MCF 10A (cell line): ENCODE results near the gene NADK2. TPM values are rescaled to one million over a fixed set of nuclear protein-coding genes. Genes with fewer than 3 reads are reported as not detected.

Experiments
- BruUV-seq: library from RNA; stranded (reverse); fragments of 400-500 nt; replicated peaks from 2 replicates; lab custom pipeline; 2021; lab: Mats Ljungman, UMichigan
- CTCF ChIA-PET: fragments of 300-600 bp; sonication (Branson Sonifier 250); formaldehyde crosslinking; extraction: SDS; loops from one replicate; lab custom pipeline; 2021; ENCODE audit warnings: antibody characterized with exemption, inconsistent platforms; lab: Yijun Ruan, JAX
- POLR2A ChIA-PET: fragments of 300-600, 350-650 bp; sonication (Branson Sonifier 250); formaldehyde crosslinking; extraction: SDS; loops from one replicate; lab custom pipeline; 2020; ENCODE audit warnings: antibody characterized with exemption, inconsistent platforms; lab: Yijun Ruan, JAX
- DNase-seq: peaks from one replicate; pipeline ENCODE4 v3.0.0-alpha.2; 2018; ENCODE audit not compliant: unreplicated experiment
- H3K27ac Mint-ChIP-seq: one replicate; pipeline ENCODE4 v1.8.0; 2022; ENCODE audit warnings: mild to moderate bottlenecking, low read depth, mixed read lengths; ENCODE audit not compliant: unreplicated experiment
- H3K27me3 Mint-ChIP-seq: one replicate; pipeline ENCODE4 v1.8.0; 2022; ENCODE audit warnings: mixed read lengths; ENCODE audit not compliant: insufficient read depth, unreplicated experiment
- H3K36me3 Mint-ChIP-seq: one replicate; pipeline ENCODE4 v1.8.0; 2022; ENCODE audit warnings: mild to moderate bottlenecking, moderate library complexity, mixed read lengths; ENCODE audit not compliant: insufficient read depth, unreplicated experiment
- H3K4me1 Mint-ChIP-seq: one replicate; pipeline ENCODE4 v1.8.0; 2022; ENCODE audit warnings: mixed read lengths; ENCODE audit not compliant: insufficient read depth, unreplicated experiment
- H3K4me3 Mint-ChIP-seq: one replicate; pipeline ENCODE4 v1.8.0; 2022; ENCODE audit warnings: mild to moderate bottlenecking, moderate library complexity, mixed read lengths; ENCODE audit not compliant: unreplicated experiment
- H3K9me3 Mint-ChIP-seq: one replicate; pipeline ENCODE4 v1.8.0; 2022; ENCODE audit warnings: mixed read lengths; ENCODE audit not compliant: unreplicated experiment
- CTCF ChIP-seq: fragments of 200-600 bp; IDR thresholded peaks from one replicate; pipeline ENCODE4 v1.8.0; 2022; ENCODE audit warnings: antibody characterized with exemption, mild to moderate bottlenecking; ENCODE audit not compliant: unreplicated experiment
- intact Hi-C: fragments of 100-400 bp; cut with micrococcal nuclease; formaldehyde crosslinking; loops from 2 replicates; pipeline ENCODE4 v1.14.1; 2022
- total RNA-seq: library from RNA; stranded (reverse); gene quantifications from 2 replicates; pipeline ENCODE4 v1.2.3, GENCODE V29; 2022

Gene NADK2
- total RNA-seq, 1 experiment from 2014 or later = 37.1 TPM

DNA sequence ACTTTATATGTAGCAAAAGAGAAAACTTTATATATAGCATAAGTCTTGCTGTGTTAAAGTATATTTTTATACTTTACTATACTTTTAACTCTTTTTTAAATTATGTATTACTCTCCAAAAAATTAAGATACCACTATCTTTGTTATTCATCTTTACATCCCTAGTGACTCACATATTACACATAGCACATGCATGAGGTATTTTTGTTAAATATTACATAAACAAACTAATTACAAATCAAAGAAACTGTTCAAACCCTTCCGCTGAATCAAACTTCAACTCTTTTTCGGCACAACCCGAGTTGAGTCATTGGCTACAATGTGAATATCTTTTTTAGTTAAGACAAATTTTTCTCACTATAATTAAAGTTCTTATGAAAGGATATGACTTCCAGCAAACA lies 32.1 kb downstream of the NADK2 start:
- Mint-ChIP-seq H3K4me3 (no peak overlapping the region), H3K4me1 (no peaks in the 10 kb centered on the region), H3K9me3 (no peaks in the 10 kb centered on the region), H3K27me3 (no peaks in the 10 kb centered on the region), H3K27ac (no peak overlapping the region), H3K36me3 (peaks cover 44% of the 10 kb centered on the region)
- no TSS peak for BruUV-seq
- peak; percentile 22 for DNase-seq
- ChIA-PET POLR2A (interaction anchor here (0.7 to 1.3 kb wide), 3 partner anchors 27 to 396 kb away, joined by 3 to 4 read pairs (median 3); no protein-coding TSS in a partner anchor), CTCF (no interaction called here)
- no peak for TF ChIP-seq CTCF
- intact Hi-C loops = no loop called here

DNA sequence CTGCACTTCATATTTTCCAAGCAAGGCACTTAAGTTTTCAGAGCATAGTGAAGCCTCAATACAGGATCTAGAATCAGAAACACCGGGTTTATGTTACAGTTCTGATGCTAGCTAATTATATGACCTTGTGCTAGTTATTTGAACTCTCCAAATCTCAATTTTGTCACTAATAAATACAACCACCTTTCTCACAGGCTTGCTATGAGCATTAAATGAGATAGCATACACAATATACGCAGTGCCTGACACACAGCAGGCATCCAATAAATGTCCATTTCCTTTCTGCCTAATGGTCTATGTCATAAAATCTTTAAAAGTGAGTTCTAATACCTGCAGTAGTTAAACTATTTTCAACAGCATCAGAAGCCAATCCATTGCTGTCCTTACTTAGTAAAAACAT lies 32.9 kb downstream of the NADK2 start:
- TF ChIP-seq CTCF = no peak
- H3K27ac Mint-ChIP-seq = peak overlapping the region; percentile 14
- peaks cover 42% of the 10 kb centered on the region for H3K36me3 Mint-ChIP-seq
- CTCF ChIA-PET = no interaction called here
- POLR2A ChIA-PET = interaction anchor here (0.6 to 0.7 kb wide), 2 partner anchors 30 to 31 kb away, joined by 3 read pairs; no protein-coding TSS in a partner anchor
- H3K4me3 Mint-ChIP-seq = no peak overlapping the region
- no peak for DNase-seq
- intact Hi-C loops = no loop called here
- BruUV-seq = no TSS peak
- no peaks in the 10 kb centered on the region for H3K4me1 Mint-ChIP-seq
- H3K27me3 Mint-ChIP-seq = no peaks in the 10 kb centered on the region
- no peaks in the 10 kb centered on the region for H3K9me3 Mint-ChIP-seq

GRCh38 chr5:36206913-36207312 lies 34.8 kb downstream of the NADK2 start:
- no peaks in the 10 kb centered on the region for H3K9me3 Mint-ChIP-seq
- intact Hi-C loops = no loop called here
- BruUV-seq = no TSS peak
- peaks cover 27% of the 10 kb centered on the region for H3K36me3 Mint-ChIP-seq
- no peaks in the 10 kb centered on the region for H3K27me3 Mint-ChIP-seq
- POLR2A ChIA-PET = no interaction called here
- DNase-seq = no peak
- H3K4me1 Mint-ChIP-seq = no peaks in the 10 kb centered on the region
- H3K4me3 Mint-ChIP-seq = no peak overlapping the region
- TF ChIP-seq CTCF = no peak
- CTCF ChIA-PET = interaction anchor here (0.6 to 1.2 kb wide), 3 partner anchors 29 to 62 kb away, joined by 3 to 5 read pairs (median 3); no protein-coding TSS in a partner anchor
- H3K27ac Mint-ChIP-seq = no peak overlapping the region

GRCh38 chr5:36205329-36205728 lies 36.4 kb downstream of the NADK2 start:
- H3K27ac Mint-ChIP-seq = no peak overlapping the region
- no TSS peak for BruUV-seq
- POLR2A ChIA-PET = no interaction called here
- CTCF ChIA-PET = interaction anchor here (0.8 to 1.1 kb wide), 2 partner anchors 13 to 36 kb away, joined by 3 read pairs; partner anchors contain the start of gene NADK2
- no peak for DNase-seq
- H3K36me3 Mint-ChIP-seq = peaks cover 17% of the 10 kb centered on the region
- H3K27me3 Mint-ChIP-seq = no peaks in the 10 kb centered on the region
- H3K4me1 Mint-ChIP-seq = peaks cover 5% of the 10 kb centered on the region
- no peak for TF ChIP-seq CTCF
- H3K9me3 Mint-ChIP-seq = no peaks in the 10 kb centered on the region
- intact Hi-C loops = no loop called here
- H3K4me3 Mint-ChIP-seq = no peak overlapping the region
